GM19438 (cell line): ENCODE measurements around the gene KRTAP5-3.
"Not testable (repeated sequence)": the region's sequence is repeated elsewhere in the genome, so short reads cannot be mapped to it uniquely, and the experiment has no call there.

Experiments
- ATAC-seq: cut with Tn5 transposase; IDR thresholded peaks from one replicate; pipeline ENCODE4 v1.9.1; 2021; ENCODE audit warnings: low read depth; ENCODE audit not compliant: unreplicated experiment

The KRTAP5-3 gene

DNA sequence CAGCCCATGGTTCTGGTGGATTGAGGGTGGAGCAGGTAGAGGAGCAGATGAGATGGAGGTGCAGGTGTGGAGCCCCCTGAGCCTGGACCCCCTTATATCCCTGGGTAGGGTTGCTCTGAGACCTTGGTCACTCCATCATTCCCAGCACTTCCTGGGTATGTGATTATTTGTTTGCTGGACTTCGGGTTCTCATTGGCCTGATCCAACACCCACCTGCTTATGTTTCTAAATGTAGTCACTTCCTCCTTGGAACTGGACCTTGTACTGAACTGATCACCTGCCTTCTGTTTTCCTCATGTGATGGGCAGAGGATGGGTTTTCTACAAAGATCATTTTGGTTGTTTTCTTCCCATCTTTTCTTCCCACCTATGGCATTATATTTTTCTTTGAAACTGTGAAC, 13.8 kb upstream of the KRTAP5-3 start, which contains the start of gene KRTAP5-4:
Gene KRTAP5-4, minus strand, starts transcription at position 53 of the 400 bp plus-strand sequence. Its CDS starts 45 bp downstream, at position 8.
- ATAC-seq = no peak

DNA sequence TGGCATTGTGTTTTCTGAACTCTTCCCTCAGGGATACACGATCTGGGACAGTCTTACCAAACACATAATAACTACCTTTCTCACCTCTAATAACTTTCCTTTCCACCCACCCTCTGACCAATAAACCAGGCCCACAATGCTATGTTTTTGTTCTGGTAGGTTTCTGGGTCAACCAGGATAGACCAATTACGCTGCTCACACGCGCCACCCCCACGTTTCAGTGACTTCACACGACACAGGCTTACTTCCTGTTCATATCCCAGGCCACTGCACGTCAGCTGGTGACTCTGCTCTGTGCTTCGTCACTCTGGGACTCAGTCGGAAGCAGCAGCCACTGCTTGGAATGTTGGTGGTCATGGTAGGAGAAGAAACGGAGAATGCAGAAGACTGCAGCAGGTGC, 11.2 kb upstream of the KRTAP5-3 start:
- no peak for ATAC-seq

DNA sequence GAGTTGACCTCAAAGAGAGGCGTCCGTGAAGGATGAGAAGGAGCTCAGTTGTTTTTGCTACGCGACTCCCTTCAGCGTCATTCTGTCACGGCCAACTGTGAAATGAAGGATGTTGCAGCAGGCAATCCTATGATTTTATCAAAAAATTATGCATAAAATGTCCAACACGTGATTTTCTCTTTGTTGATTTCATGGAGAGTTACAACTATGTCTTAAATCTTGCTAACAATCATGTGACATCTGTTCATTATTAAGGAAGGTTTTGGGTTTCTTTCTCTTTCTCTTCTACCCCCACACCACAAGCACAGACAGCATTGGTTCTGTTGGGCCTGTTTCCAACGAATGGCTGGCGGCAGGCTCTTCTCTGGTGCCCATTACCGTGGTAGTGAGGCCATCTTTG, 10.0 kb upstream of the KRTAP5-3 start:
- ATAC-seq = no peak

- not testable (repeated sequence) for ATAC-seq
Observed at GRCh38 chr11:1607901-1608300, 362 bp downstream of the KRTAP5-3 start.

DNA sequence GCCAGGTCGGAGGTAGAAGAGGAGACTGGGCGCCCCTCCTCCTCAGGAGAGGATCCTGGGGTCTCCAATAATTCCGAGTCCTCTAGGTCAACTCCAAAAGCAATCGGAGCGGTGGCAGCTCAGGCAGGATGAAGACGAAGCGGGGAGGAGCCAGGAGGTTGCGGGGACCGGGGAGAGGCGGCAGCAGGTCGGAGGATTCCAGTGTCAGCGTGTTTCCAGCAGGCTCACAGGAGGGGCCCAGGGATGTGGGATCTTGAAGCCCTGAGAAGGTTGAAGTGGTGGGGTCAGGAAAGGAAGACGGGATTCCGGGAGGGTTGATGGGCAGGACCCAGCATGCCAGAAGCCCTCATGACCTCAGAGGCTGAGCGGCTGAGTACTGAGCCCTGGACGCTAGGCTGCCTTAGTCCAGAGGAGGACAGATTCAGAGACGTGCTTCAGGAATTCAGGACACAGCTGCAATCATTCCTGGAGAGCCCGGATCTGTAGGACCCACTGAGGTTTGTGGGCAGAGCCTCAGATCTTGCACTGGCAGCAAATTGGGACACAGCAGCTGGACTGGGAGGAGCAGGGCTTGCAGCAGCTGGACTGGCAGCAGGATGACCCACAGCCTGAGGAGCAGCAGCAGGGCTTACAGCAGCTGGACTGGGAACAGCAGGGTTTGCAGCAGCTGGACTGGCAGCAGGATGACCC, 962 bp downstream of the KRTAP5-3 start:
- not testable (repeated sequence) for ATAC-seq

- peak; percentile 66 for ATAC-seq
Observed at GRCh38 chr11:1605923-1606322, 2.3 kb downstream of the KRTAP5-3 start.

GRCh38 chr11:1604711-1605110, 3.6 kb downstream of the KRTAP5-3 start:
- ATAC-seq = no peak

DNA sequence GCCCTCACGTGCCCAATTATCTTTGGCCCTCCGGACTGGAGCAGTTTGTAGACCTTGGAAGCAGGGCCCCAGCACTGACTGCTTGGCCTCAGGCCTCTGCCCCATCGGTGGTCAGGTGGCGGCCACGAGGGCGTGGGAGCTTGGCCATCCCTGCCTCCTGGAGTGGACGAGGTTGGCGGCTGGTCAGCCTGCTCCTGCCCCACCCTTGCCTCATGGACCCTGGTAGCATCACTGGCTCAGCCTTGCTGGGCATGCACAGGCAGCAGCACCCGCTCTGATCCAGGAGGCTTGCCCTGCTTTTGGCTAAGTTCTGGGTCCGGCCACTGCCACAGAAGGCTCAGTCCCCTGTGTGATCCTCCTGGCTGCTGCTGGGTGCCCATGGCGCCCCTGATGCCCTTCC, 4.1 kb downstream of the KRTAP5-3 start:
- ATAC-seq = no peak

DNA sequence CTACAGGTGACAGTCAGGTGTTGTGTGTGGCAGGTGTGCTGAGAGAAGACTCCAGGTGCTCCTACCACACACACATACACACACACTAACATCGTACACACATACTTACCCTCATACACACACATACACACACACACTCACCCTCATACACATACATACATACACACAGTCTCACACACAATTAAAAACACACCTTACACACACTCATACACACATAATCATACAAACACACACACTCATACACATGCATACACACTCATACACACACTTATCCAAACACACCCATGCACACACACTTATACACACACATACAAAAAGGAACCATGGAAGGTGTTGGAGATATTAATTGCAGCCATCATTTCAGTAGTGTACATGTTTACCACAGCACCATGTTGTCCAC, 4.6 kb downstream of the KRTAP5-3 start:
- ATAC-seq = no peak

- not testable (repeated sequence) for ATAC-seq
Observed at GRCh38 chr11:1601663-1602062, 6.6 kb downstream of the KRTAP5-3 start.

GRCh38 chr11:1600626-1601025, 7.6 kb downstream of the KRTAP5-3 start:
- ATAC-seq = no peak

DNA sequence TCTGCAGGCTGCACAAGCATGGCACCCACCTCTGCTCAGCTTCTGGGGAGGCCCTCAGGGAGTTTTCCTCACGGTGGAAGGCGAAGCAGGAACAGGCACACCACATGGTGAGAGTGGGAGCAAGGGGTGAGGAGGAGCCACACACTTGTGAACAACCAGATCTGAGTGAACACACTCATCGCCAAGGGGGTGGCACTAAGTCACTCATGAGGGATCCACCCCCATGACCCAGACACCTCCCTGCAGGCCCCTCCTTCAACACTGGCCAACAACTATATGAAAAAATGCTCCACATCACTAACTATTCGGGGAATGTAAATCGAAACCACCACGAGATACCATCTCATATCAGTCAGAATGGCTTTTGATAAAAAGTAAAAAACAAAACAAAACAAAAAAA, 9.4 kb downstream of the KRTAP5-3 start:
- no peak for ATAC-seq

DNA sequence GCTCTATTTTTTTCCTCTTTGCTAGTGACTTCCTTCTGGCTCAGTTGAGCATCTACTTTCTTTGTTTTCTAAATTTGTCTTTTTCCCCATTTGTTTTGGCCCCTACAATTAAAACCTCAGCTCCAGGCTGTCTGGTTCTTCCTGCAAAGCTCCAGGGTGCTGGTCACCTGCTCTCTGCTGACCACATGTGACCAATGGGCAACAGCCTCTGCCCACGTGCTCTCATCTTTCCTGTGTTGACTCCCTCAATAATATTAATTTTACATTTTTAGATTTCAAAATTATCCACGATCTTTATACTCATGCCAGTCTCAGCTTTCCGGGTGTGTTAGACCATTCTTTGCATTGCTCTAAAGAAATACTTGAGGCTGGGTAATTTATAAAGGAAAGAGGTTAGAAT, 9.9 kb downstream of the KRTAP5-3 start:
- ATAC-seq = not testable (repeated sequence)

DNA sequence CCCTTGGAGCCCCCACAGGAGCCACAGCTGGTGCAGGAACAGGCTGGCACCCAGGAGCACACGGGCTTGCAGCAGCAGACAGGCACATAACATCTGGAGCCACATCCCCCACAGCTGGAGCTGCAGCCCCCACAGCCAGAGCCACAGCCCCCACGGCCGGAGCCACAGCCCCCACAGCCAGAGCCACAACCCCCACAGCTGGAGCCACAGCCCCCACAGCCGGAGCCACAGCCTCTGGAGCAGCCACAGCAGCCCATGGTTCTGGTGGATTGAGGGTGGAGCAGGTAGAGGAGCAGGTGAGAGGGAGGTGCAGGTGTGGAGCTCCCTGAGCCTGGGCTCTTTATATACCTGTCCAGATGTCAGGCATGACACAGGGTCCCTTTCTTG, 10.3 kb downstream of the KRTAP5-3 start, which contains the start of gene KRTAP5-2:
Gene KRTAP5-2, minus strand, starts transcription at position 301 of the 387 bp plus-strand sequence. Its CDS starts 44 bp downstream, at position 257.
- ATAC-seq = no peak

GRCh38 chr11:1597331-1597993, 10.8 kb downstream of the KRTAP5-3 start:
- ATAC-seq = no peak

DNA sequence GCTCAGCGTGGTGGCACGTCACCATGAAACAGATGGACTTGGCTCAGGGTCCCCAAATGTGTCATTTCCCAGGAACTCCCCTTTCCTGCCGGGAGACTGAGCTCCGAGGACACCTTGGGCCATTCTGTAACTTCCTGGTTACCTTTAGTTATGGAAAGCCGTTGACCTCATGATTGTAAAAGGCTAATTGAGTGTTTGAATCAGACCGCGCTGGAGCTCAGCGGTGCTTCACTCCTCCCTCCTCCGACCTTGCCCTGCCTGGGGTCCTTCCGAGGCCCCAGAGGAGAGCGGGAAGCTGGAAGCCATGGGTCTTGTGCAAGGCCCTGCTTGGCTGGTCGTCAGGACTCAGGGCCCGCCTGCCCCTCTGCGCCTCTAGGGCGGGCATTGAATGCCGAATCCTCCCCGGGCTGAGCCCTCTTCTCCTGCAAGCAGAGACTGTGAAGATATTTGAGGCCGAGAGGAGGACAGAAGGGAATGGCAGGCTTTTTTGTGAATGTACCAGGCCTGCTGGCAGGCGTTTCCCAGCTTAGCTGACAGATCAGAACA, 11.6 kb downstream of the KRTAP5-3 start:
- ATAC-seq = not testable (repeated sequence)

DNA sequence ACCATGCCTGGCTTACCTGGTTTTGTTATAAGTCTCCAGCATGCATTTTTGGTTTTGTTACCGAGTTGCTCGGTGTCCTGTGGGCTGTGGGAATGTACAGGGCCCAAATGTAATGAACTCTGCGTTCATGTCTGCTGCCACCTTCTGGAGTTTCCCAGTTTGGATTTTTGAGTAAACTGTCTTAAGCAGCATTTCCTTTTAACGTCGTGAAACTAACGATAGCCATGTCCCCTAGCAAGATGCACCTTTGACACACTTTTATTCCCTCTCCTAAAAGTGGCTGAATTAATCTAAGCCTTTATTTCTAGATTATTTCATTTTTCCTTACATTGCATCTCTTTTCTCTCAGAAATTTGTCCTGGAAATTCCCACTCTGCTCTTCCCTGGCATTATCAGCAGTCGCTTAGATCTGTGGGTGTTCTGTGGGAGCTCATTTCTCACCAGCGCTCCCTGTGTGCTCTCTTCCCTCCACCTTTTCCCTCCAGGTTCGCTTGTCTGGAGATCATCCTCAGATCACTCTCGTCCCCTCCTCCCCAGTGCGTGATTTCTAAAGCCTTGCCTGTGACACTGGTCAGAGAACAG, 12.2 kb downstream of the KRTAP5-3 start:
- ATAC-seq = not testable (repeated sequence)

- no peak for ATAC-seq
Observed at GRCh38 chr11:1592628-1593027, 15.6 kb downstream of the KRTAP5-3 start.

DNA sequence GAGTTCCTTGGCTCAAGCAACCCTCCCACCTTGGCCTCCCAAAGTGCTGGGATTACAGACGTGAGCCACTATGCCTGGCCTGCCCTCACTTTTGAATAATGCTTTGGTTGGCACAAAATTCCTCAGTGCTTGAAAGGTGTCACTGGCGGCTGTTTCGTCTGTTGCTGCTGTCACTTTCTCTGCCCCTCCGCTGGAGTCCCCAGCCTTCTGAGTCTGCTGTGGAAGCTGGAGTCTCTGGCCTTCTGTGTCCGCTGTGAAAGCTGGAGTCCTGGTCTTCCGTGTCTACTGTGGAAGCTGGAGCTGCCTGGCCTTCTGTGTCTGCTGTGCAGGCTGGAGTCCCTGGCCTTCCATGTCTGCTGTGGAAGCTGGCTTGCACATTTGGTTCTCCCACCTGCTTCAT, 18.3 kb downstream of the KRTAP5-3 start:
- ATAC-seq = no peak

DNA sequence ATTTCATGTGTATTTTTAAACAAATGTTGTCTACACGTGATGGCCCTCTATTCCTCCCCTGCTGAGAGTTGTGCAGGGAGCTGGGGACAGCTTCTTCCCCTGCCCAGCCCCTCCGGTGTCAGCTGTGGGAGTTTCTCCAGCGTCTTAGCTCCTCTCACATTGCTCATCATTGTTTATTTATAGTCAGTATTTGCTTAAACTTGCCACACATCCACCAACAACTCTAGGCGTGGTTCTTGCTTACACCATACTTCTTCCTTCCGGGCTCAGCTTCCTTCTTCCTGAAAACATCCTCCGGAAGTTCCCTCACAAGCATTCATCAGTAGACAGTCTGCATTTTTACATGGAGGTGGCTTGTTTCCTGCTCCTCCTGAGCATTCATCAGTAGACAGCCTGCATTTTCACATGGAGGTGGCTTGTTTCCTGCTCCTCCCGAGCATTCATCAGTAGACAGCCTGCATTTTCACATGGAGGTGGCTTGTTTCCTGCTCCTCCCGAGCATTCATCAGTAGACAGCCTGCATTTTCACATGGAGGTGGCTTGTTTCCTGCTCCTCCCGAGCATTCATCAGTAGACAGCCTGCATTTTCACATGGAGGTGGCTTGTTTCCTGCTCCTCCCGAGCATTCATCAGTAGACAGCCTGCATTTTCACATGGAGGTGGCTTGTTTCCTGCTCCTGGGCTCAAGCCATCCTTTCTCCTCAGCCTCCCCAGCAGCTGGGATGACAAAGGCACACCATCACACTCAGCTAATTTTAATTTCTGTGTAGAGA, 18.9 kb downstream of the KRTAP5-3 start:
- ATAC-seq = not testable (repeated sequence)

DNA sequence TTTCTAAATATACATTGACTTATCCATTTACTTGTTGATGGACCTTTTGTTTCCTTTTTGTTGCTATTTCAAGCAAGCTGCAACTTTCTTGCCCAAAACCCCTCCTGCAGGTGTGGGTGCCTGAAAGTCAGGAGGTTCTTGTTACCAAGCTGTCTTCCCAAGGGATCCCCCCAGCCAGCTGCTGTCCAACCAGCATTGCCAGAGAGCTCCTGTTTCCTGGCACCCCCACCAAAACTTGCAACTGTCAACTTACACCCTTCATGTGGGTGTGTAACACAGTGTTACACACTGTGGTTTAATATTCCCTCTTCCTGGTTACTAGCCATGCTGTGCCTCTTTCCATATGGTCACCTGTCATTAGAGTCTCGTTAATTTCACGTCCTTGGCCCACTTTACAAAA, 21.6 kb downstream of the KRTAP5-3 start:
- ATAC-seq = no peak
